ENCODE data around the gene RNU2-1. TPM values are rescaled to one million over a fixed set of nuclear protein-coding genes. Genes with fewer than 3 reads are reported as not detected.

Gene RNU2-1
- total RNA-seq, 1 experiment from 2014 or later, result not detected

GRCh38 chr17:43183921-43184320 is 49.9 kb downstream of the RNU2-1 start:
- BruUV-seq (replicated peaks), result no TSS peak
- CTCF ChIA-PET, result no interaction called here
- H4K20me1 ChIP-seq (ENCODE audit: low read length), result no peaks in the 10 kb centered on the region
- intact Hi-C loops (cut with micrococcal nuclease), result no loop called here
- H3K79me2 ChIP-seq (ENCODE audit: low read length), result no peaks in the 10 kb centered on the region
- H3K36me3 ChIP-seq (ENCODE audit: low read depth, low read length), result no peaks in the 10 kb centered on the region; the same call in 1 of the 2 replicates
- H3K9me2 ChIP-seq (replicated peaks; ENCODE audit: low read length), result no peaks in the 10 kb centered on the region
- no peaks in the 10 kb centered on the region for H3K9me3 ChIP-seq (ENCODE audit: low read length)
- no peak overlapping the region for H3K4me3 ChIP-seq (ENCODE audit: low read length)
- no peak overlapping the region for H3K4me2 ChIP-seq (ENCODE audit: low read length)
- POLR2A ChIA-PET (ENCODE audit: unreplicated experiment), result no interaction called here
- H3K9ac ChIP-seq (ENCODE audit: low read length), result no peak overlapping the region
- H3K27ac ChIP-seq (ENCODE audit: low read length), result no peak overlapping the region
- no peak overlapping the region for H2AFZ ChIP-seq (ENCODE audit: low read length)
- ATAC-seq, result no peak
- no peaks in the 10 kb centered on the region for H3F3A ChIP-seq (ENCODE audit: low read length, unreplicated experiment)
- TF ChIP-seq EZH2 (IDR thresholded peaks at IDR 0.05; ENCODE audit: low read length, unreplicated experiment) (no peak), CTCF (conservative IDR thresholded peaks at IDR 0.05; ENCODE audit: low read depth, low read length) (no peak), EZH2phosphoT487 (IDR thresholded peaks at IDR 0.05; ENCODE audit: borderline replicate concordance, low read length) (no peak)
- DNase-seq, result no peak
- H3K4me1 ChIP-seq (ENCODE audit: insufficient read depth, low read length), result no peaks in the 10 kb centered on the region
- no peaks in the 10 kb centered on the region for H3K27me3 ChIP-seq (ENCODE audit: low read length)

Other genes with a start within 250 kb of the RNU2-1 start
- gene RPL27, start 235.6 kb downstream of the RNU2-1 start, total RNA-seq (2014; rRNA removed), result 667 and 784 TPM in 2 replicates
- gene IFI35, start 227.2 kb downstream of the RNU2-1 start, total RNA-seq (2014; rRNA removed), result 8.7 and 12.3 TPM in 2 replicates
- gene VAT1, start 211.6 kb downstream of the RNU2-1 start, total RNA-seq (2014; rRNA removed), result 62.4 and 68.1 TPM in 2 replicates
- gene RND2, start 208.7 kb downstream of the RNU2-1 start, total RNA-seq (2014; rRNA removed), result 0.12 and 0.29 TPM in 2 replicates
- gene BRCA1, start 108.6 kb downstream of the RNU2-1 start, total RNA-seq (2014; rRNA removed), result 31.8 and 36.3 TPM in 2 replicates
- gene NBR1, start 62.8 kb downstream of the RNU2-1 start, total RNA-seq (2014; rRNA removed), result 24.1 and 30.0 TPM in 2 replicates
- gene TMEM106A, start 22.1 kb downstream of the RNU2-1 start, total RNA-seq (2014; rRNA removed), result not detected in 2 replicates
- not detected in 2 replicates for gene CCDC200, start 5.4 kb downstream of the RNU2-1 start, total RNA-seq (2014; rRNA removed)
- gene ARL4D, start 165.0 kb upstream of the RNU2-1 start, total RNA-seq (2014; rRNA removed), result 14.3 and 19.8 TPM in 2 replicates
- 34.5 and 41.9 TPM in 2 replicates for gene DHX8, start 250.0 kb upstream of the RNU2-1 start, total RNA-seq (2014; rRNA removed)

Data from PC-3 (cell line).